Measurements from ENCODE around the gene RAB17.
"Not testable (repeated sequence)": the region's sequence is repeated elsewhere in the genome, so short reads cannot be mapped to it uniquely, and the experiment has no call there.

RAB17 gene

DNA sequence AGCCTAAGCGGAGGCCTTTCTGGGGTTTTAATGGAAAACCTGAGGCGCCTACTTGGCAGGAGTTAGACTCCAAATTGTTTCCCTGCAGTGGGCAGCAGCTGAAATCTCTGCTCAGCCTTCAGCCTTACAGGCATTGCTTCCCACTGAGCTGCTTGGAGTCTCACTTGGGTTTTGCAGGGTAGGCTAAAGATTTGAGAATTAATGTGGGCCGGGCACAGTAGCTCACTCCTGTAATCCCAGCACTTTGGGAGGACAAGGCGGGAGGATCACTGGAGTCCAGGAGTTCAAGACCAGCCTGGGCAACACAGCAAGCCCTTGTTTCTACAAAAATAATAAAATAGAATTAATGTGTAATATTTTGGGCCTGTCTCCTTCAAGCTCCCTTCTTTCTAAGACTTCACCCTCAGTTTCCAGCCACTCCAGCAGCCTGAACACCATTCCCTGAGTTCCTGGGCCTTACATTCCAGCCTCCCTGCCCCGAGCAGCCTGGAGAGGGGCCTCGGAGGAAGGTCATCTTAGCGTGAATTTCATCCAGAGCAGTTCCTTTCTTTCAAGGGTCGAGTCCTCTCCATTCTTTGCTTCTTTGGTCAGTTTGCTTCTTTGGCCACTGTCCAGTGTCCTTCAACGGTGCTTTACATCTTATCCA, 9.1 kb upstream of the RAB17 start:
- TF ChIP-seq NFRKB (IDR thresholded peaks at IDR 0.05): no peak
- no peak for TF ChIP-seq FOXM1 (IDR thresholded peaks at IDR 0.05; ENCODE audit: borderline replicate concordance)
- no peak for TF ChIP-seq CTBP1 (IDR thresholded peaks at IDR 0.05; ENCODE audit: borderline replicate concordance)
- TF ChIP-seq, protein P1, sequence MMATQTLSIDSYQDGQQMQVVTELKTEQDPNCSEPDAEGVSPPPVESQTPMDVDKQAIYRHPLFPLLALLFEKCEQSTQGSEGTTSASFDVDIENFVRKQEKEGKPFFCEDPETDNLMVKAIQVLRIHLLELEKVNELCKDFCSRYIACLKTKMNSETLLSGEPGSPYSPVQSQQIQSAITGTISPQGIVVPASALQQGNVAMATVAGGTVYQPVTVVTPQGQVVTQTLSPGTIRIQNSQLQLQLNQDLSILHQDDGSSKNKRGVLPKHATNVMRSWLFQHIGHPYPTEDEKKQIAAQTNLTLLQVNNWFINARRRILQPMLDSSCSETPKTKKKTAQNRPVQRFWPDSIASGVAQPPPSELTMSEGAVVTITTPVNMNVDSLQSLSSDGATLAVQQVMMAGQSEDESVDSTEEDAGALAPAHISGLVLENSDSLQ (IDR thresholded peaks at IDR 0.05): no peak
- no peak for TF ChIP-seq HDGF (IDR thresholded peaks at IDR 0.05; ENCODE audit: borderline replicate concordance)
- no peak for TF ChIP-seq TARDBP (IDR thresholded peaks at IDR 0.05)
- no peak for TF ChIP-seq L3MBTL2 (conservative IDR thresholded peaks at IDR 0.05)
- TF ChIP-seq BHLHE40 (IDR thresholded peaks at IDR 0.05; ENCODE audit: borderline replicate concordance): no peak
- TF ChIP-seq ELF4 (IDR thresholded peaks at IDR 0.05): no peak
- TF ChIP-seq LEF1 (IDR thresholded peaks at IDR 0.05; ENCODE audit: borderline replicate concordance): no peak
- no peak for TF ChIP-seq SUZ12 (IDR thresholded peaks at IDR 0.05)
- TF ChIP-seq FOXA1 (IDR thresholded peaks at IDR 0.05): no peak
- TF ChIP-seq ZNF384 (IDR thresholded peaks at IDR 0.05): no peak
- TF ChIP-seq ARNT (IDR thresholded peaks at IDR 0.05): no peak
- no peak for TF ChIP-seq SP1 (IDR thresholded peaks at IDR 0.05)
- no peak for TF ChIP-seq FOXK2 (IDR thresholded peaks at IDR 0.05)
- DNase-seq (ENCODE audit: extremely low spot score): no peak
- ChIA-PET POLR2A (no interaction called here), CTCF (interaction anchor here (0.7 kb wide), 1 partner anchor 146 kb away, joined by 3 read pairs; no protein-coding TSS in a partner anchor)

DNA sequence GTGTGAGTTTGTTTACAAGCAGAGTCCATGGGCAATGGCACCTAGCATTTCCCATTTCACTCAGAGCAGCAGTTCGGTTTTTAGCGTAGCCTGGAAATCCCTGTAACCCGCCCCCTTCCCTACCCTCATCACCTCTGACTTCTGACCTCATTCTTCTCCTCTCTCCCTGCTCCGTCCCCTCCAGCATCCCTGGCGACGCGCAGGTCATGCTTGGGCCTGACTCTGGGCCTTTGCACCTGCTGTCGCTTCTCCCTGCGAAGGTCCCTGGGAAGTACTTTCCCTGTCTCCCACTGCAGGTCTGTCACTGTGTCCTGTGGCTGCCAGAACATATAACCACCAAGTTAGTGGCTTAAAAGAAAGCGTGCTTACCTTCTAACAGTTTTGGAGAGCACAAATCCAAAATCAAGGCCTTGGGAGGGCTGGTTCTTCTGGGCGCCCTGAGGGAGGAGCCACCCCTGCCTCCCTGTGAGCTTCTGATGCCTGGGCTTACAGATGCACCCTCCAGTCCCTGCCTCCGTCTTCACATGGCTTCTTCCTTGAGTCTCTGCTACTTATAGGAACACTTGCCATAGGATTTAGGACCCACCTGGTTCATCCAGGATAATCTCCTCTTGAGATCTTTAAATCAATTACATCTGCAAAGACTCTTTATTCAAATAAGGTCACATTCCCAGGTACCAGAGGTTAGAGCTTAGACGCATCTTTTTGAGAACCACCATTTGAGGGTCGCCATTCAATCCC, 8.1 kb upstream of the RAB17 start:
- CTCF ChIA-PET: interaction anchor here (0.7 kb wide), 1 partner anchor 147 kb away, joined by 3 read pairs; no protein-coding TSS in a partner anchor
- POLR2A ChIA-PET: no interaction called here
- TF ChIP-seq ELF4 (IDR thresholded peaks at IDR 0.05) (no peak), SP1 (IDR thresholded peaks at IDR 0.05) (no peak), LEF1 (IDR thresholded peaks at IDR 0.05; ENCODE audit: borderline replicate concordance) (no peak), CTBP1 (IDR thresholded peaks at IDR 0.05; ENCODE audit: borderline replicate concordance) (no peak), FOXK2 (IDR thresholded peaks at IDR 0.05) (no peak), SUZ12 (IDR thresholded peaks at IDR 0.05) (no peak)
- no peak for DNase-seq (ENCODE audit: extremely low spot score)

DNA sequence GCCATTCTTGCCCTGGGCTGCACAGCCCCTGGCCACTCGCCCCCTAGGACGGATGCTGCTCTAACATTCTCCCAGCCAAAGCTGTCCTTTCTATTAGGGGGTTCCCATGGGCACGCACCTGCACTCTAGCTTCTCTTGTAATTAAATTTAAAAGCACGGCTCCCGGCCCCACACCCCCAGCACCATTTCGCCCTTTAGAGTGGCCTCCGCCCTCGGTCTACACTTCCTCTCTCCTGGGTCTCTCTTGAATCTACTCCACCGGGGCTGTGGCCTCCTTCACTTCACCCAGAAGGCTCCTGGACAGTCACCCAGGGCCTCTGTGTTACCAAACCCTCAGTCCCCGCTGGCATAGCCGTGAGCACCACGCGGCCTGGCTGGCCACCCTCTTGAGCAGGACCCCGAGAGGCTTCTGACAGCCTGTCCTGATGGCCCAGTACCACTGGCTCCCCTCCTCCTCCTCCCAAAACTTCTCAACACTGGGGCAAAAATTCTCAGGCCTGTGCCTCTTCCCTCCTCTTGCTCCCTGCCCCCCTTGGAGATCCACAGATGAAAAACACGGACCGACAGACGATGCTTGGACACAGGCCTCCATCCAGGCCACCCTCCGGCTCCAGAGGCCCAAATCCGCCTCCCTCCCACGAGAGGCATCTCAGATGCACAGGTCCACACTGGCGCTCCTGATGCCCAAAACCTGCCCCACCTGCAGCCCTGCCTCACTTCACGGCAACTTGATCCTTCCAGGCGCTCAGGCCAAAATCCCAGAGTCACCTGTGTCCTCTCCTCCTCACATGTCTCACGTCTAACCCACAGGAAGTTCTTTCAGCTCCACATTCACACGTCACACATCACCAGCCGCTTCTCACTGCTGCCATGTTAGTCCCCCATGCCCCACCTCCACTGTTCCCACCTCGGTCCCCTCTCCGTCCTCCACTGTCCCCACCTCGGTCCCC, 6.9 kb upstream of the RAB17 start:
- TF ChIP-seq ELF4 (IDR thresholded peaks at IDR 0.05) (no peak), TARDBP (IDR thresholded peaks at IDR 0.05) (no peak), FOXM1 (IDR thresholded peaks at IDR 0.05; ENCODE audit: borderline replicate concordance) (no peak), SP1 (IDR thresholded peaks at IDR 0.05) (no peak), HDGF (IDR thresholded peaks at IDR 0.05; ENCODE audit: borderline replicate concordance) (no peak), L3MBTL2 (conservative IDR thresholded peaks at IDR 0.05) (no peak), CTBP1 (IDR thresholded peaks at IDR 0.05; ENCODE audit: borderline replicate concordance) (no peak), LEF1 (IDR thresholded peaks at IDR 0.05; ENCODE audit: borderline replicate concordance) (no peak), ARNT (IDR thresholded peaks at IDR 0.05) (no peak), NFRKB (IDR thresholded peaks at IDR 0.05) (no peak), FOXA1 (IDR thresholded peaks at IDR 0.05) (no peak), BHLHE40 (IDR thresholded peaks at IDR 0.05; ENCODE audit: borderline replicate concordance) (no peak), FOXK2 (IDR thresholded peaks at IDR 0.05) (no peak)
- TF ChIP-seq, protein P1 (IDR thresholded peaks at IDR 0.05): no peak
- DNase-seq (ENCODE audit: extremely low spot score): no peak
- ChIA-PET CTCF (no interaction called here), POLR2A (no interaction called here)

DNA sequence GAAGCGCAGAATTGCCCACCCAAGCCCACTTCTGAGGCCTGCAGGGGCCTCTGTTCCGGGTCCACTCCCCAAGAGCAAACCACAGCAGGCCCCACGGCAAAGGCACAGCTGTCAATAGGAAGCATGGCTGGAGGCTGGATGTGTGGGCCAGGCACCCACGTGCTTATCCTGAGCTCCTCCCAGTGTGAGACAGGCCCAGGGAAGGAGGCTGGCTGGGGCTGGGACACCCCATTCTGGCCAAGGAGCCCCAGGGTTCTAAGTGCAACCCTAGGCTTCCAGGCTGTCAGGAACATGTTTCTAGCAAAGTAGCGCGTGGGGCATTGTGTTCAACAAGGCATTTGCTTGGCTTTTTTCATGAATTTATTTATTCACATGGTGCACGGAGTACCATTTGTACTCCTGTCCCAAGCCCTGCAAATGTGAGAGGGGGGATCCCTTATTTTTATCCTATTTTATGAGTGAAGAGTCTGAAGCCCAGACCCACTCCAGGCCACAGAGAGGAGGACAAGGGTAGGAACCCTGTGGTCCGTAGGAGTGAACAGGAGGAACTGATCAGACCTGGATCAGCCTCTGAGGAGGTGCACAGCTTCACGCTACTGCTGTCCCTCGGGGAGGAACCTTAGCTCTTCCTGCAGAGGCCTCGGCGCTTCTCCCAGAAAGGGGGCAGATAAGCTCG, 6.1 kb upstream of the RAB17 start:
- CTCF ChIA-PET: no interaction called here
- no peak for TF ChIP-seq ARNT (IDR thresholded peaks at IDR 0.05)
- TF ChIP-seq, protein P1 (IDR thresholded peaks at IDR 0.05): no peak
- TF ChIP-seq SUZ12 (IDR thresholded peaks at IDR 0.05): no peak
- TF ChIP-seq ZNF384 (IDR thresholded peaks at IDR 0.05): no peak
- TF ChIP-seq SP1 (IDR thresholded peaks at IDR 0.05): no peak
- TF ChIP-seq L3MBTL2 (conservative IDR thresholded peaks at IDR 0.05): no peak
- no peak for TF ChIP-seq LEF1 (IDR thresholded peaks at IDR 0.05; ENCODE audit: borderline replicate concordance)
- no peak for TF ChIP-seq FOXK2 (IDR thresholded peaks at IDR 0.05)
- TF ChIP-seq FOXA1 (IDR thresholded peaks at IDR 0.05): no peak
- no peak for TF ChIP-seq FOXM1 (IDR thresholded peaks at IDR 0.05; ENCODE audit: borderline replicate concordance)
- no peak for TF ChIP-seq TARDBP (IDR thresholded peaks at IDR 0.05)
- no peak for TF ChIP-seq CTBP1 (IDR thresholded peaks at IDR 0.05; ENCODE audit: borderline replicate concordance)
- DNase-seq (ENCODE audit: extremely low spot score): no peak
- POLR2A ChIA-PET: no interaction called here

DNA sequence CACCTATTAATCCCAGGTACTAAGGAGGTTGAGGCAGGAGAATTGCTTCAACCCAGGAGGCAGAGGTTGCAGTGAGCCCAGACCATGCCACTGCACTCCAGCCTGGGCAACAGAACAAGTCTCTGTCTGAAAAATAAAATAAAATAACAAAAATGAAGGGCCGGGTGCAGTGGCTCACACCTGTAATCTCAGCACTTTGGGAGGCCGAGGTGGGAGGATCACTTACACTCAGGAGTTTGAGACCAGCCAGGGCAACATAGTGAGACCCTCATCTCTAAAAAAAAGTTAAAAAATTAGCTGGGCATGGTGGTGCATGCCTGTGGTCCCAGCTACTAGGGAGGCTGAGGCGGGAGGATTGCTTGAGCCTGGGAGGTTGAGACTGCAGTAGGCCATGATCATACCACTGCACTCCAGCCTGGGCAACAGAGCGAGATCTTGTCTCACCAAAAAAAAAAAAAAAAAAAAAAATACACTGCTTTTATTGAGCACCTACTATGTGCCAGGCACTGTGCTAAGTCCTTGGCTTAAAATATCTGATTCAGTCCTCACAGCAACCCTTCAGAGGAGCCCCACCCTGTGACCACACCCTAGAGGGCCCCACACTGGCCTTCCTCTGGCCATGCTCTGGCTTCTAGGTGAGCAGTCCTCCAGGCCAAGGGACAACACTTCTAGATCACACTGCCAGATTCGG, 5.4 kb upstream of the RAB17 start:
- CTCF ChIA-PET; POLR2A ChIA-PET; DNase-seq (ENCODE audit: extremely low spot score): not testable (repeated sequence)
